GM12864 (cell line): ENCODE measurements around the gene DOCK2.
"Not testable (repeated sequence)": the region's sequence is repeated elsewhere in the genome, so short reads cannot be mapped to it uniquely, and the experiment has no call there.

ENCODE experiments used
- DNase-seq: peaks from one replicate; pipeline ENCODE4 v3.0.0-alpha.2; 2011; ENCODE audit warnings: low read depth
- H3K4me3 ChIP-seq: 2 replicates; pipeline ENCODE4 v1.5.1; 2011; ENCODE audit warnings: mild to moderate bottlenecking, low read depth, low read length, control low read depth
- TF ChIP-seq, protein P1 (sequence below): IDR thresholded peaks from 2 replicates; pipeline ENCODE4 v1.5.1; 2011; ENCODE audit warnings: low read depth, mild to moderate bottlenecking, moderate library complexity, low read length, control low read depth, inconsistent platforms; ENCODE audit errors: missing control alignments

DOCK2 gene

DNA sequence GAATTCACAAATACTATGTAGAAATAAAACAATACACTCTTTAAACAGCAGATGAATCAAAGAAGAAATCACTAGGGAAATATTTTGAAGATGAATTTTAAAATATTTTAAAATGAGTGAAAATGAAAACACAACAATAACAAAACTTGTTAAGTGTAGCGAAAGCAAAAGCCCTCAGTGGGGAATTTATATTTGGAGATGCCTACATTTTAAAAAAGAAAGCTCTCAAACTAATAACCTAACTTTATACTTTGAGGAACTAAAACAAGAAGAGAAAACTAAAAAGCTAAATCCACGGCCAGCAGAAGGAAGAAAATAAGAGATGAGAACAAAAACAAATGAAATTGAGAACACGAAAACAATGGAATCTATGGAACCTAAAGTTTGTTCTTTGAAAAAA lies 30.8 kb upstream of the DOCK2 start:
- TF ChIP-seq, protein P1, sequence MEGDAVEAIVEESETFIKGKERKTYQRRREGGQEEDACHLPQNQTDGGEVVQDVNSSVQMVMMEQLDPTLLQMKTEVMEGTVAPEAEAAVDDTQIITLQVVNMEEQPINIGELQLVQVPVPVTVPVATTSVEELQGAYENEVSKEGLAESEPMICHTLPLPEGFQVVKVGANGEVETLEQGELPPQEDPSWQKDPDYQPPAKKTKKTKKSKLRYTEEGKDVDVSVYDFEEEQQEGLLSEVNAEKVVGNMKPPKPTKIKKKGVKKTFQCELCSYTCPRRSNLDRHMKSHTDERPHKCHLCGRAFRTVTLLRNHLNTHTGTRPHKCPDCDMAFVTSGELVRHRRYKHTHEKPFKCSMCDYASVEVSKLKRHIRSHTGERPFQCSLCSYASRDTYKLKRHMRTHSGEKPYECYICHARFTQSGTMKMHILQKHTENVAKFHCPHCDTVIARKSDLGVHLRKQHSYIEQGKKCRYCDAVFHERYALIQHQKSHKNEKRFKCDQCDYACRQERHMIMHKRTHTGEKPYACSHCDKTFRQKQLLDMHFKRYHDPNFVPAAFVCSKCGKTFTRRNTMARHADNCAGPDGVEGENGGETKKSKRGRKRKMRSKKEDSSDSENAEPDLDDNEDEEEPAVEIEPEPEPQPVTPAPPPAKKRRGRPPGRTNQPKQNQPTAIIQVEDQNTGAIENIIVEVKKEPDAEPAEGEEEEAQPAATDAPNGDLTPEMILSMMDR, result no peak
- no peak overlapping the region for H3K4me3 ChIP-seq
- no peak for DNase-seq

DNA sequence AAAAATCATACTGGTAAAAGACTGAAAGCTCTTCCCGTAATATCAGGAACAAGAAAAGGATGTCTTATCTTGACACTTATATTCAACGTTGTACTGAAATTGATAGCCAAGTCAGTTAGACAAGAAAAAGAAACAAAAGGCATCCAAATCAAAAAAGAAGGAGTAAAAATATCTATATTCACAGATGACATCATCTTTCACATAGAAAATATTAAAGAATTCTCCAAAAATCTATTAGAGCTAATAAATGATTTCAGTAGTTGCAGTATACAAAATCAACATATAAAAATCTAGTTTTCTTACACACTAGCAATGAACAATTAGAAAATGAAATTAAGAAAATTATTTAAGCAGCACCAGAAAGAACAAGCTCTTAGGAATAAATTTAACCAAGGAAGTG lies 29.2 kb upstream of the DOCK2 start:
- no peak for DNase-seq
- no peak overlapping the region for H3K4me3 ChIP-seq
- TF ChIP-seq, protein P1, result no peak

DNA sequence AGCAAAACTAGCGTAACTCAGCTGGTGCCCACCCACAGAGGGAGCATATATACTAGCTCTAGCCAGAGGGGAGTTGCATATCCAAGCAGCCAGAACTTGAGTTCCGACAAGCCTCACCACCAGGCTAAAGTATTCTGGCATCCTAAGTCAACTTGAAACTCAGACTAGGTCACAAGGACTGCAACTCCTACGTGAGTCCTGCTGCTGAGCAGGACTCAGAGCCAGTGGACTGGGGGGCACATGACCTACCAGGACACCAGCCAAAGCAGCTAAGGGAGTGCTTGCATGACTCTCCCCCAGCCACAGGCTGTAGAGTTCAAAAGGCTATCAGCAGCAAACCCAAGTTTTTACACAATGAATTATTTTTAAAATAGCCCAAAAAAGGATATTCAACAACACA lies 27.4 kb upstream of the DOCK2 start:
- H3K4me3 ChIP-seq, result no peak overlapping the region
- no peak for DNase-seq
- TF ChIP-seq, protein P1, result no peak

- TF ChIP-seq, protein P1, result no peak
- H3K4me3 ChIP-seq, result no peak overlapping the region
- no peak for DNase-seq
These were observed 26.5 kb upstream of the DOCK2 start for GRCh38 chr5:169610606-169611005.

GRCh38 chr5:169615561-169615960 lies 21.5 kb upstream of the DOCK2 start:
- TF ChIP-seq, protein P1, result no peak
- no peak for DNase-seq
- no peak overlapping the region for H3K4me3 ChIP-seq

- not testable (repeated sequence) for DNase-seq, H3K4me3 ChIP-seq
These were observed 12.8 kb upstream of the DOCK2 start for GRCh38 chr5:169624307-169624706.

DNA sequence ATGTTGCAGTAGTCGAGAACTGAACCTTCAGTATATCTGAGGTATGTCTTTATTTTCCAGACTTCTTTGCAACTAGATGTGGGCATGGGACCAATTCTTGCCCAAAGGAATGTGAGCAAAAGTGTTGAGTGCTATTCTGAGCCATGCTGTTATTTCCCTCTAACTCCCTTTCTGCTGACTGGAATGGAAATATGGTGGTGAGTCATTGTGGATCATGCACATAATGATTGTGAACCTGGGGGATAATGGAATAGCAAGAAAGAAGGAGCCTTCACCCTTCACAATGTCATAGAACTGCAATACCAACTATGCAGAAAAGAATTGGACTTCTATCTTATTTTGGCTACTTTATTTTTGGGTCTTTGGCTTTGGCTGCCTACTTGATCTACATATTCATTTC lies 10.3 kb upstream of the DOCK2 start:
- no peak for DNase-seq
- TF ChIP-seq, protein P1, result no peak
- no peak overlapping the region for H3K4me3 ChIP-seq

DNA sequence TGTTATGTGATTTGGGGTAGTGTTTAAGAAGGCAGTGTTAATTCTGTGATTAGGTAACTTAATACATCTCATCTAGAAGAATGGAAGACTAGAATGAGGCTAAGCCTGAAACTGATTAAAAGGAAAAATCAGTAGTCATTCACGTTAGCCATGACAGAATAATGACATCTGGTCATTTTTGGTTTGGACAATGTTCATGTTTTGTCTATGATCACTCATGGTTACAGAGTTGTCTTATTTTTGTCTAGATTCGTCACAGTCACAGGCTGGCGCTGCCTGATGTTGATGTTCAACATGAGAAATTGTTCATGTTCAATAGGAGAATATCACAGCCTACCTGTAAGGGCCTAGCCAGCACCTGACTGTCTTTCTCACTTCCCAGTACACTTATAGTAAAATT lies 9.5 kb upstream of the DOCK2 start:
- TF ChIP-seq, protein P1, result no peak
- H3K4me3 ChIP-seq, result no peak overlapping the region
- no peak for DNase-seq
